ENCODE data around the gene ST6GALNAC3.

Gene ST6GALNAC3

GRCh38 chr1:76291737-76292136, 217.2 kb downstream of the ST6GALNAC3 start:
- no peak for DNase-seq (ENCODE audit: low read depth)
- no peak for TF ChIP-seq CTCF (IDR thresholded peaks at IDR 0.05; ENCODE audit: insufficient read depth, low read depth, low read length, missing control alignments)
- H3K4me3 ChIP-seq (ENCODE audit: low read length), result no peak overlapping the region

DNA sequence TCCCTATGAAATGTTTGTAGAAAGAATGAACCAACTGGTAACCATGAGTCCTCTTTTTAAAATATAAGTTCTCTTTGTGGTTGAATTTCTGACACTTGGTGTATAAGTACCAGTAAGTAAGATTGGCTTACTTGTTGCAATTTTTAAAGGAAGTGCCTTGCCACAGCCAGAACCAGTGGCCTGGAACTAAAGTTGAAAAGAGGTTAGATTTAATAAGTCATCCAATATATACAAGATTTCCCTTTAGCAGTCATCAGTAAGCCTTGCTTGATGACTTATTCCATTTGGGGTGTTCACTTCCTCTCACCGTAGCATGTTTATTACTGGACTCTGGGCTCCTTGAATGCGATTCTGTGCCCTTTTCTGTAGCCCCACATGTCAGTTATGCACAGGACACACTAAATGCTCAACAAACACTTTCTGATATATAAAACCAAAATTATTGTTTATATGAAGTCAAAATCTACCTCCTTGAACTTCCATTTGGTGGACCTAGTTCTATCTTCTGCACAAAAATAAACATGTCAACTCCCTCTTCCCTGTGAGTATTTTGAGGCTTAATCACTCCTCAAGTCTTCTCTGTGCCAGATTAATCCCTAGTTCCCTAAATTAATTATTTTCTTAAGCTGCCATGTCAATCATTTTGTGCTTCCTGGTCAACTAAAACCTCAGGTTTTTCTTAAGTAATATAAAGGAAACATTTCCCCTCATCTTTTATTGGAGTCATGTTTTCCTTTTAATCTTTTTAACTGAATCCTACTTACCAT, 218.1 kb downstream of the ST6GALNAC3 start:
- TF ChIP-seq CTCF (IDR thresholded peaks at IDR 0.05; ENCODE audit: insufficient read depth, low read depth, low read length, missing control alignments), result no peak
- no peak for DNase-seq (ENCODE audit: low read depth)
- no peak overlapping the region for H3K4me3 ChIP-seq (ENCODE audit: low read length)

GRCh38 chr1:76293831-76294230, 219.3 kb downstream of the ST6GALNAC3 start:
- TF ChIP-seq CTCF (IDR thresholded peaks at IDR 0.05; ENCODE audit: insufficient read depth, low read depth, low read length, missing control alignments), result no peak
- H3K4me3 ChIP-seq (ENCODE audit: low read length), result no peak overlapping the region
- DNase-seq (ENCODE audit: low read depth), result no peak

DNA sequence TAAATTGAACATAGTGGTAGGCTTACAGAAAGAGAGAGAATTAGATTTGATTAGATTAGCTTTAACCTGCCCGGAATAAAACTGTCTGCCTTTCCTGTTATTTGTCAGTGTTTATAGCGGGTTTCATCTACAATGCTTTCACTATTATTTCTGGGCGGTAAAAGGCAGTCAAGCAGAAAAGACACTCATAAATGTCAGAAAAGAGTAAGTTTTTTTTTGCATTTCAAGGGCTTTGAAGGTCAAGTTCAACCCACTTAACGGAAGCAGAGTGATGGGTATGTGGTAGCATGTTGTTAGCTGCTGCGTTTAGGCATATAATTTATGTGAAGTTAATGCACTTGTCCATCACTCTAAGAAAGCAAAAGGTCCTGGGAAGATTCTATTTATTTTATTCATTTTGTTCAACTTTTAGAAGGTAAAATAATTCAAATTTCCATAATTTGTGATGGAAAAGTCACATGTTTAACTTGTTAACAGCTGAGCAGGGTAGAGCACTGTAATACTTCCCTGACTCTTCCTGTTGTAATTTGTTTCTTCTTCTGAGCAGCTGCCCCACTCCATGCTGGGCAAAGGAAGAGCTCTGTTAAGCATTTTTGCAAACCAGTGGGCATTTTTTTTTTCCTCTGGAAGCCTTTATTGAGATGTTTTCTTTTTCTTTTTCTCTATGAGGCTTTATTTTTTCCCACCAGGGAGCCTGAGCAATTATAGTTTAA, 220.1 kb downstream of the ST6GALNAC3 start:
- no peak overlapping the region for H3K4me3 ChIP-seq (ENCODE audit: low read length)
- no peak for DNase-seq (ENCODE audit: low read depth)
- no peak for TF ChIP-seq CTCF (IDR thresholded peaks at IDR 0.05; ENCODE audit: insufficient read depth, low read depth, low read length, missing control alignments)

DNA sequence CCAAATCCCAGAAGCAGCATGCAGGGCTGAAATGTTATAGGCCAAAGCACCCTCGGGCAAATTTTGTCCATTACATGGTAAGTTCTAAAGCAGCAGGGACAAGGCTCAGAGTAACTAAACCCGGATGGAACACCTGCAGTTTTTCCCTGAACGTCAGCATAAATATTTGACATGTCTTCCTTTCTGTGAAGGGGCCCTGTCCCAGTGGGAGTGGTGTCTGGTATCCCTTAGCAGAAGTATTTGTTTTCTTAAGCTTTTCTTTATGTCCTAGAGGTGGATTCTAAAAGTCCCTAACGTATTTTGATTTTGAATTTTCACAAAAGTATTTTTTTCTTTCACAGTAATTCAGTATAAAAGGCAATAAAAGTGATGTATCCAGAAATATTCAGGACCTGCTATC, 223.9 kb downstream of the ST6GALNAC3 start:
- no peak for DNase-seq (ENCODE audit: low read depth)
- no peak overlapping the region for H3K4me3 ChIP-seq (ENCODE audit: low read length)
- TF ChIP-seq CTCF (IDR thresholded peaks at IDR 0.05; ENCODE audit: insufficient read depth, low read depth, low read length, missing control alignments), result no peak

GRCh38 chr1:76299036-76299435, 224.5 kb downstream of the ST6GALNAC3 start:
- no peak for TF ChIP-seq CTCF (IDR thresholded peaks at IDR 0.05; ENCODE audit: insufficient read depth, low read depth, low read length, missing control alignments)
- no peak for DNase-seq (ENCODE audit: low read depth)
- no peak overlapping the region for H3K4me3 ChIP-seq (ENCODE audit: low read length)

Data from epithelial cell of esophagus (primary cell).